Measurements from ENCODE around the gene AZI2.

DNA sequence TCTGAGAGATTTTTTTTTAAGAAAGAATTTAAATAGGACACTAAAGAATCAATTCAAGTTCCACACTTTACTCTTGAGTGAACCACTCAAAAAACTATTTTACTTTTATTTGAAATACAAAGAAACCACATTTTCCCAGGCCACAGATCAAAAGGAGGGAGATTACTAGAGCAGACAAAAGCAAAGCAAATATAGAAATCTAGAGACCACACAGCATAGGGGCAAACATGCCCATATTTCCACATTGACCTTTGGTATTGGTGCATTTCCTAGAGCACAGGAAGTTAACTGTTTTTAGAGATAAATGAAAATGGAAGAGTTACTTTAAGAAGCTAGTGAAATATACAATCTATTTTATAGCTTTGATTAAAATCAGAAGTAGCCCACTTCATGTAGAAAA lies 27.6 kb downstream of the AZI2 start:
- TF ChIP-seq CTCF (IDR thresholded peaks at IDR 0.05 in 4 of 5, conservative IDR thresholded peaks at IDR 0.05 in 1 of 5) (no peak), POLR2A (IDR thresholded peaks at IDR 0.05) (no peak)

Measured in gastrocnemius medialis (tissue), 4 donors.